Neutrophil (primary cell): ENCODE results near the gene EGFLAM.

ENCODE experiments used
- H3K27ac ChIP-seq: fragments of 200-600 bp; sonication (generic); 2 replicates; pipeline ENCODE4 v1.5.1; 2016; ENCODE audit warnings: mild to moderate bottlenecking, moderate library complexity
- H3K27me3 ChIP-seq: fragments of 200-600 bp; sonication (generic); 2 replicates; pipeline ENCODE4 v1.6.0; 2016; ENCODE audit warnings: mild to moderate bottlenecking
- H3K36me3 ChIP-seq: fragments of 200-600 bp; sonication (generic); 2 replicates; pipeline ENCODE4 v1.5.1; 2017
- H3K4me1 ChIP-seq, 2 experiments: fragments of 200-600 bp in 1 of 2; sonication (generic) in 1 of 2; 1 replicate in 1 of 2; 2 replicates in 1 of 2; pipeline versions ENCODE4 v1.5.1 to v1.6.1; 2013 to 2016; ENCODE audit warnings: low read depth in 1 of 2, low read length in 1 of 2, mild to moderate bottlenecking in 1 of 2, moderate library complexity in 1 of 2; ENCODE audit not compliant: control insufficient read depth in 1 of 2, insufficient read depth in 1 of 2
- H3K4me3 ChIP-seq, 2 experiments: fragments of 200-600 bp in 1 of 2; sonication (generic) in 1 of 2; 1 replicate in 1 of 2; 2 replicates in 1 of 2; pipeline ENCODE4 v1.5.1; 2013 to 2016; ENCODE audit warnings: low read depth in 1 of 2, low read length in 1 of 2, mild to moderate bottlenecking in 1 of 2, moderate library complexity in 1 of 2
- H3K9me3 ChIP-seq: fragments of 200-600 bp; sonication (generic); 2 replicates; pipeline ENCODE4 v1.5.1; 2016
- TF ChIP-seq, protein P1 (sequence below): fragments of 200-600 bp; sonication (generic); IDR thresholded peaks from 2 replicates; pipeline ENCODE4 v1.5.1; 2016; ENCODE audit warnings: antibody characterized with exemption

The EGFLAM gene

DNA sequence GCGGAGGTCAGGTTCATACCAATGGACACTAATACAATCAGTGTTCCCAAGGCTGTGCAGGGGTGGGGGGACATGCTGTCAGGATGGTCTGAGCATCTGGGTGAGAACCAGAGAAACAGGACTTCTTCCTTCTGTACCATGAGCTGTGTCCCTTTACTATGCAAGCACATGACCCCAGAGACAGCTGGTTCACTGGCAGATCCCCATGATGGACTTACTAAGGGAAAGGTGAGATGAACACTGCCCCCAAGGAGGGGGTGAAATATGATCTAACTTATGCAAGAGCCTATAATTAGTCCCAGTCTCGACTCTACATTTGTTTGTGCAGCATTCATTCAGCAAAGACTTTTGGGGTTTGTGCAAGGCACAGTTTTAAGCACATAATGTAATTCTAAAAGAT lies 206.7 kb downstream of the EGFLAM start:
- Histone ChIP-seq H3K27ac (no peak overlapping the region), H3K9me3 (no peaks in the 10 kb centered on the region), H3K4me1 (no peaks in the 10 kb centered on the region), H3K27me3 (peaks cover 73% of the 10 kb centered on the region), H3K4me3 (no peak overlapping the region), H3K36me3 (no peaks in the 10 kb centered on the region)
- TF ChIP-seq, protein P1, sequence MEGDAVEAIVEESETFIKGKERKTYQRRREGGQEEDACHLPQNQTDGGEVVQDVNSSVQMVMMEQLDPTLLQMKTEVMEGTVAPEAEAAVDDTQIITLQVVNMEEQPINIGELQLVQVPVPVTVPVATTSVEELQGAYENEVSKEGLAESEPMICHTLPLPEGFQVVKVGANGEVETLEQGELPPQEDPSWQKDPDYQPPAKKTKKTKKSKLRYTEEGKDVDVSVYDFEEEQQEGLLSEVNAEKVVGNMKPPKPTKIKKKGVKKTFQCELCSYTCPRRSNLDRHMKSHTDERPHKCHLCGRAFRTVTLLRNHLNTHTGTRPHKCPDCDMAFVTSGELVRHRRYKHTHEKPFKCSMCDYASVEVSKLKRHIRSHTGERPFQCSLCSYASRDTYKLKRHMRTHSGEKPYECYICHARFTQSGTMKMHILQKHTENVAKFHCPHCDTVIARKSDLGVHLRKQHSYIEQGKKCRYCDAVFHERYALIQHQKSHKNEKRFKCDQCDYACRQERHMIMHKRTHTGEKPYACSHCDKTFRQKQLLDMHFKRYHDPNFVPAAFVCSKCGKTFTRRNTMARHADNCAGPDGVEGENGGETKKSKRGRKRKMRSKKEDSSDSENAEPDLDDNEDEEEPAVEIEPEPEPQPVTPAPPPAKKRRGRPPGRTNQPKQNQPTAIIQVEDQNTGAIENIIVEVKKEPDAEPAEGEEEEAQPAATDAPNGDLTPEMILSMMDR: no peak

GRCh38 chr5:38465702-38466423 lies 207.5 kb downstream of the EGFLAM start:
- H3K9me3 ChIP-seq: no peaks in the 10 kb centered on the region
- H3K27me3 ChIP-seq: peaks cover 71% of the 10 kb centered on the region
- H3K36me3 ChIP-seq: no peaks in the 10 kb centered on the region
- TF ChIP-seq, protein P1: no peak
- H3K4me1 ChIP-seq: no peaks in the 10 kb centered on the region
- no peak overlapping the region for H3K27ac ChIP-seq
- no peak overlapping the region for H3K4me3 ChIP-seq

DNA sequence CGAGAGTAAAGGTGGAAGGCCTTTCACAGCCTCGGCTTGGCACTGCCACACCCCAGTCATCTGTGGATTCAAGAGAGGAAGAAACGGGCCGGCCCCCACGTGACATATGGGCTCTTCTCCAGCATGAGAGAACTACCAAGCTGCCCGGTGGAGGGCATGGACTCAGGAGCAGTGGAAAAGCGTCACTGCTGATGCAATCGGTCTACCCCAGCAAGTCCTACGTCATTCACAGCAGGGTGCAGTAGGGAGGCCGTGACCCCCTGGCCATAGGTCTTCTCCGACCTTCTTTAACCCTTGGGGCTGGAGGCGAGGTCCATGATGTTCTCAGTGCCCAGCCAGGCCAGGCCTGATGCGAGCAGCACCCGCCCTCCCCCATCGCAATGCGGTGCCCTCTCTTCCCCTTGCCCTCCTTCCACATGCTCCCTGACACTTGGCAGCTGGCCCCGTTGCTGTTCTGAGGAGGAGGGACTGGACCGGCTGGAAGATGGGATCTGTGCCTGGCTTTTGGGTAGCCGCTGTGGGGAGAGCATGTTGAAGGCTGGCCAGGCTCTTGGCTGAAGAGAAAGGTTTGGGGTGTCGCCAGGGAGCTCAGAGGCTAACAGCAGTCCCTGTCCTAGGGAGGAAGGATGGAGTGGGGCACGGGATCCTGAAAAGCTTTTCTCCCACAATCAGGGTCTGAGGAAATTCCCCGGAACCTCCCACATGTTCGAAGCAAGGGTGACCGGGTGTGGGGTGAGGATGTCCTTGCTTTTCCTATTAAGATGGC lies 208.2 kb downstream of the EGFLAM start:
- no peak overlapping the region for H3K4me3 ChIP-seq
- TF ChIP-seq, protein P1: no peak
- no peaks in the 10 kb centered on the region for H3K9me3 ChIP-seq
- no peaks in the 10 kb centered on the region for H3K4me1 ChIP-seq
- no peaks in the 10 kb centered on the region for H3K36me3 ChIP-seq
- H3K27me3 ChIP-seq: peaks cover 66% of the 10 kb centered on the region
- no peak overlapping the region for H3K27ac ChIP-seq

DNA sequence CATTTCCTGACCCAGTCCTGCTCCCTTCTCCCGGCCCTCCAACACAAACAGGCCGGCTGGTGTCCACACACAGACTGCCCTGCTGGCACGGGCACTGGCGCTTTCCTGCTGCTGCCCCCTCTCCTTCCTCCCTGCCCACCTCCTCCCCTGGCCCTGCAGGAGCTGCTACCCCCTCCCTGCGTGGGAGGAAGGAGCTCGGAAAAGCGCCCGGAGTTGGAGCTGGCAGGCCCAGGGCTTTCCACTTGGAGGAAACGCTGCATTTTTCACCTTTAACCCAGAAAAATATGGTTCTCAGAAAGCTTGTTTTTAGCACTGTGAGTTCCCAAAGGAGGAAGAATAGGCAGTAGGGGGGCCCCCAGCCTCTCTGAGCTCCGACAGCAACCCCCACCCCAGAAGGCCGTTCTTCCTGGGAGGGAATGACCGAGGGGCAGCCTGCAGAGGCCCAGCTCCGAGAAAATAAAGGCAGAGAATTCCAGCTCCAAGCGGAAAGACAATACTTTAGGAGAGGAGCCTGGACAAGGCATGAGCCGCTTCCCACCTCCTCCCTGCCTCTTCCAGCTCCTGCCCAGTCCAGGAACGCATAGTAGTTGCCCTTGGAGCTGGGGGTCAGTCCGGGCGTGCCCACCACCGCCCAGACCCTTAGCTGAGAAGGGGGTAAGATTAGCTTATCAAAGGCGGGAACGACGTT lies 209.1 kb downstream of the EGFLAM start:
- H3K27ac ChIP-seq: no peak overlapping the region

GRCh38 chr5:38468202-38468673 lies 209.9 kb downstream of the EGFLAM start:
- Histone ChIP-seq H3K36me3 (no peaks in the 10 kb centered on the region), H3K27ac (no peak overlapping the region), H3K9me3 (no peaks in the 10 kb centered on the region), H3K27me3 (peaks cover 67% of the 10 kb centered on the region), H3K4me1 (no peaks in the 10 kb centered on the region), H3K4me3 (no peak overlapping the region)
- TF ChIP-seq, protein P1: no peak

More for the DNA sequence above, 209.1 kb downstream of the EGFLAM start:
- H3K9me3 ChIP-seq: no peaks in the 10 kb centered on the region
- peaks cover 61% of the 10 kb centered on the region for H3K27me3 ChIP-seq
- TF ChIP-seq, protein P1: no peak
- H3K36me3 ChIP-seq: no peaks in the 10 kb centered on the region
- H3K4me3 ChIP-seq: no peak overlapping the region
- H3K4me1 ChIP-seq: no peaks in the 10 kb centered on the region
